ENCODE measurements around the gene SLC25A43. TPM values are rescaled to one million over a fixed set of nuclear protein-coding genes. Genes with fewer than 3 reads are reported as not detected.

Gene SLC25A43
- total and polyA plus RNA-seq, 9 of the 15 experiments (the other 6 are each of a cell fraction or from before 2014, with no cell fraction given): 1.3 to 8.4 (median 4.0) TPM

- Histone ChIP-seq H3K4me1 (replicated peaks in 1 of 2; ENCODE audit: control insufficient read depth in 2 of 2, insufficient read depth in 2 of 2, low read length in 2 of 2) (0 out of 5 replicates have a peak, but pooled peaks cover 0 to 4% of the 10 kb centered on the region in 2 experiments), H3K36me3 (ENCODE audit: control insufficient read depth, insufficient read depth, low read length) (peaks cover 10% of the 10 kb centered on the region), H3K4me2 (ENCODE audit: insufficient read depth, low read length) (no peak overlapping the region), H3K9ac (ENCODE audit: insufficient read depth in 1 of 2, low read depth in 2 of 2, low read length in 2 of 2) (no peak overlapping the region), H3K9me1 (ENCODE audit: control insufficient read depth, insufficient read depth, low read length) (no peaks in the 10 kb centered on the region), H3K27ac (ENCODE audit: extremely low read depth, low read depth, low read length) (no peak overlapping the region), H3K4me3 (no peak overlapping the region), H3K27me3 (ENCODE audit: control insufficient read depth in 2 of 2, insufficient read depth in 2 of 2, low read length in 2 of 2) (peaks cover 0 to 4% of the 10 kb centered on the region in 2 experiments; a peak in 3 of 5 replicates), H4K20me1 (replicated peaks; ENCODE audit: control insufficient read depth, insufficient read depth, low read length) (peaks cover 2% of the 10 kb centered on the region), H3K9me3 (replicated peaks; ENCODE audit: control insufficient read depth, insufficient read depth, low read depth, low read length) (no peaks in the 10 kb centered on the region), H2AFZ (ENCODE audit: low read depth, low read length) (no peak overlapping the region), H3K79me2 (ENCODE audit: control insufficient read depth, insufficient read depth, low read length) (no peaks in the 10 kb centered on the region; the same call in 2 of the 3 replicates)
- no peak for FAIRE-seq
- TF ChIP-seq CTBP1 (IDR thresholded peaks at IDR 0.05; ENCODE audit: borderline replicate concordance): no peak
- no peak for TF ChIP-seq RFX5 (IDR thresholded peaks at IDR 0.05; ENCODE audit: low read depth, low read length)
- peak; percentile 21 for TF ChIP-seq CBX2 (IDR thresholded peaks at IDR 0.05; ENCODE audit: insufficient read depth, low read length, poor library complexity, severe bottlenecking)
- TF ChIP-seq EGR1 (conservative IDR thresholded peaks at IDR 0.05): 0 out of 2 replicates have a peak, but pooled peaks have one; percentile 5
- TF ChIP-seq MEF2D (tag; conservative IDR thresholded peaks at IDR 0.05; ENCODE audit: low read depth): no peak
- no peak for TF ChIP-seq BCL6 (CRISPR knock-in tag; IDR thresholded peaks at IDR 0.05)
- TF ChIP-seq E2F3 (CRISPR knock-in tag; IDR thresholded peaks at IDR 0.05): no peak
- TF ChIP-seq ATF1 (CRISPR knock-in tag; IDR thresholded peaks at IDR 0.05): no peak
- no peak for TF ChIP-seq ATF1 (tag; IDR thresholded peaks at IDR 0.05)
- TF ChIP-seq CEBPB (tag; IDR thresholded peaks at IDR 0.05): no peak
- TF ChIP-seq RCOR1 (IDR thresholded peaks at IDR 0.05; ENCODE audit: borderline replicate concordance in 1 of 2, low read depth in 2 of 2, low read length in 2 of 2): no peak
- TF ChIP-seq SIRT6 (IDR thresholded peaks at IDR 0.05; ENCODE audit: low read depth, low read length): no peak
- no peak for TF ChIP-seq ZNF217 (CRISPR knock-in tag; IDR thresholded peaks at IDR 0.05)
- no peak for TF ChIP-seq KDM5B (IDR thresholded peaks at IDR 0.05; ENCODE audit: insufficient replicate concordance, low read depth, low read length)
- no peak for TF ChIP-seq NKRF (IDR thresholded peaks at IDR 0.05; ENCODE audit: borderline replicate concordance)
- in situ Hi-C loops (cut with MboI) (no loop called here), intact Hi-C loops (cut with micrococcal nuclease) (no loop called here)
- ChIA-PET POLR2A (no interaction called here), CTCF (ENCODE audit: low intra/inter-chr PET ratio) (no interaction called here)
- no peak for DNase-seq (ENCODE audit: extremely low read depth in 1 of 4, low spot score in 3 of 4)
- ATAC-seq: no peak
- 7% methylated on average over 10 of the region's 11 CpGs for WGBS (ENCODE audit: insufficient coverage, low coverage, missing lambda C conversion rate)
- BruUV-seq (replicated peaks): no TSS peak
These were observed 76.4 kb downstream of the SLC25A43 start for GRCh38 chrX:119475389-119476101.
